Osteocyte (in vitro differentiated cells): ENCODE data around the gene C11orf24. TPM values are rescaled to one million over a fixed set of nuclear protein-coding genes. Genes with fewer than 3 reads are reported as not detected.
A peak's percentile ranks its signal among the peaks of the same experiment; 100 is the strongest.

Experiments used
- DNase-seq: peaks from one replicate; pipeline ENCODE4 v3.0.0; 2021; ENCODE audit warnings: mixed read lengths; ENCODE audit not compliant: unreplicated experiment; ENCODE audit errors: extremely low spot score
- H3K27ac Mint-ChIP-seq: one replicate; pipeline ENCODE4 v1.8.0; 2021; ENCODE audit warnings: mild to moderate bottlenecking, mixed read lengths; ENCODE audit not compliant: unreplicated experiment
- H3K27me3 Mint-ChIP-seq: one replicate; pipeline ENCODE4 v1.8.0; 2021; ENCODE audit warnings: mixed read lengths; ENCODE audit not compliant: unreplicated experiment
- H3K36me3 Mint-ChIP-seq: one replicate; pipeline ENCODE4 v1.8.0; 2021; ENCODE audit warnings: mixed read lengths; ENCODE audit not compliant: unreplicated experiment
- H3K4me1 Mint-ChIP-seq: one replicate; pipeline ENCODE4 v1.8.0; 2021; ENCODE audit warnings: mixed read lengths; ENCODE audit not compliant: unreplicated experiment
- H3K4me3 Mint-ChIP-seq: one replicate; pipeline ENCODE4 v1.8.0; 2021; ENCODE audit warnings: mild to moderate bottlenecking, moderate library complexity, mixed read lengths; ENCODE audit not compliant: unreplicated experiment
- H3K9me3 Mint-ChIP-seq: one replicate; pipeline ENCODE4 v1.8.0; 2021; ENCODE audit warnings: mixed read lengths; ENCODE audit not compliant: unreplicated experiment
- CTCF ChIP-seq: fragments of 200-600 bp; sonication (generic); IDR thresholded peaks from 2 replicates; pipeline ENCODE4 v1.5.0; 2021; ENCODE audit warnings: antibody characterized with exemption, mild to moderate bottlenecking, moderate library complexity
- total RNA-seq: library from RNA; stranded (reverse); gene quantifications from 2 replicates; pipeline ENCODE4 v1.2.1, GENCODE V29; 2021

Gene C11orf24
- total RNA-seq, 1 donor from 2014 or later, result 80.9 TPM

GRCh38 chr11:68211546-68211945, 60.2 kb downstream of the C11orf24 start:
- no peaks in the 10 kb centered on the region for H3K9me3 Mint-ChIP-seq
- peaks cover 3% of the 10 kb centered on the region for H3K27me3 Mint-ChIP-seq
- peak overlapping the region; percentile 95 for H3K4me3 Mint-ChIP-seq
- no peak for DNase-seq
- H3K4me1 Mint-ChIP-seq, result peaks cover 54% of the 10 kb centered on the region
- peak overlapping the region; percentile 92 for H3K27ac Mint-ChIP-seq
- no peak for TF ChIP-seq CTCF
- no peaks in the 10 kb centered on the region for H3K36me3 Mint-ChIP-seq

Other genes with a start within 250 kb of the C11orf24 start
- gene NDUFS8, start 241.3 kb downstream of the C11orf24 start, total RNA-seq, result 134 and 143 TPM in 2 replicates
- gene TCIRG1, start 232.9 kb downstream of the C11orf24 start, total RNA-seq, result 53.0 and 54.2 TPM in 2 replicates
- gene CHKA, start 150.6 kb downstream of the C11orf24 start, total RNA-seq, result 38.0 and 39.3 TPM in 2 replicates
- gene KMT5B, start 58.7 kb downstream of the C11orf24 start, total RNA-seq, result 59.4 and 59.8 TPM in 2 replicates
- 162 and 179 TPM in 2 replicates for gene LRP5, start 40.6 kb upstream of the C11orf24 start, total RNA-seq
- 86.6 and 87.8 TPM in 2 replicates for gene PPP6R3, start 188.8 kb upstream of the C11orf24 start, total RNA-seq